DMS153 (cell line): Measurements from ENCODE around the gene CTCF.

Source experiments
- DNase-seq: peaks from one replicate; lab custom pipeline; 2025; lab: John Stamatoyannopoulos, UW

CTCF gene

DNA sequence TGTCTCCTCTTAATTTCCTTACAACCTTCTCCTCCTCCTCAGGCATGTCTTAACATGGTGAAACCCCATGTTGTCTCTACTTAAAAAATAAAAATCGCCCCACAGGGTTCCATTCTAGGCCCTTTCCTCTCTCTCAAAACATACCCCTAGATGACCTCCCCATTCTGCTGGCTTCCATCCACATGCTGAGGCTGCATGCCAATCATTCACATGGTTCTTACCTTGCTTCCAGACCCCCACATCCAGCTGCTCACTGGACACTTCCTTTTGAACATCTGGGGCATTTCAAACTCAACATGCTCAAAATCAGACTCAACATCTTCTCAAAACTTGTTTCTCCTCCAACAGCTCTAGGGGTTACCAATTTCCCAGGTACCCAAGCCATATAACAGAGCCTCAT lies 12.4 kb upstream of the CTCF start:
- DNase-seq = no peak

DNA sequence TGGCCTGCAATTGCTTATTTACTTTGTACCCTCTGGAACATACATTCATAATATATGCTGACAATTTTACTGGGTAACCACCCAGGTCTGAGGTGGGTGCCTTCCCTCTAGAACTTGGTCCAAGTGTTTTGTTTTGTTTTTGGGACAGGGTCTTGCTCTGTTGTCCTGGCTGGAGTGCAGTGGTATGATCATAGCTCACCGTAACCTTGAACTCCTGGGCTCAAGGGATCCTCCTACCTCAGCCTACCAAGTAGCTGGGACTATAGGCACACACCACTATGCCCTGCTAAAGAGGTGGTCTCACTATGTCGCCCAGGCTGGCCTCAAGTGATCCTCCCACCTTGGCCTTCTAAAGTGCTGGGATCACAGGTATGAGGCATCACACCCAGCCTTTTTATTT lies 11.2 kb upstream of the CTCF start:
- no peak for DNase-seq

DNA sequence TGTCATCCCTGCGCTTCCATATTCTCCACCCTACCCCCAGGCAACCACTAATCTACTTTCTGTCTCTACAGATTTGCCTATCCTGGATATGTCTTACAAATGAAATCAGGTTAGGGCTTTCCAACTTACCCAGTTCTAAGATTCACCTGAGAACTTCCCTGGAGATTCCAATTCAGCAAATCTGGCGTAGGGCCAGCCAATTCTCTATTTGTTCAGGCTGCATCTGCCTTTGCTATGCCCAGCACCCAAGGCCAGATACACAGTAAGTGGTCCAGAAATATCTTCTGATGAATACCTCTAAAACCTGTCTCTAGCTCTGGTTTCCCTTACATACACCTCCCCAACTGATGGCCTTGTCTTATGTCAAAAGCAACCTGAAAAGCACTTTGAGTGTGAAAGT lies 10.4 kb upstream of the CTCF start:
- DNase-seq = no peak

DNA sequence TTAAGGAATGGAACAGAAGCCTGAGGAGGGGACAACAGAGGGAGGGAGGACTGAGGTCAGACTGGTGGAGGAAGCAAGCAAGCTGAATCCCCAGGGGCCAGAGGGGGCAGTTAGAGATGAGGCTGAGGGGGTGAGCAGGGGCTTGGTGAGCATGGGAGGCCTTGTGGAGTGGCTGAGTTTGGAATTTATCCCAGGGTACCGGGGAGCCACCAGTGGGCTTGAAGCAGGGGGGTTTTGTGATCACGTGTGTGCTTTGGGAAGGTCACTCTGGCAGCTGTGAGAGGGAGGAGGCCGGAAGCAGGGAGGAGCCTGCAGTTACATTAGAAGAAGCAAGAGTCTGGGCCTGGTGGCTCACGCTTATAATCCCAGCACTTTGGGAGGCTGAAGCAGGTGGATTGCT lies 9.8 kb upstream of the CTCF start:
- DNase-seq = no peak

DNA sequence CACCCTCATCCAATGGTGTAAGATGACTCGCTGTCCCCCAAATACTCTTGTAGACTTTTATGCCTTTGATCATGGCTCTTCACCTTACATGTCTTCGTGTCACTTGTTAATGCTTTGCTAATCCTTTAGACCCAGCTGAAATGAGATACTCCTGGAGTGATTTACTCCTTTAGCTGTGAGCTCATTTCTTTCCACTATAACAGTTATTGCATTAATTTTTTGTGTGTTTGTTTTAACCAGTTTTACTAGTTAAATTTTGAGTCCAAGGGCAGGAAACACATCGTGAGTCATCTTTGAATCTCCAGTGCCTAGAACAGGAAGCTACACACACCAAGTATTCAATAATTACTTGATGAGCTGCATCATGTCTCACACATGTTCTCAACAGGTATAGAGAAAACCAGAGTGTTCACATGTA lies 6.5 kb upstream of the CTCF start:
- no peak for DNase-seq

DNA sequence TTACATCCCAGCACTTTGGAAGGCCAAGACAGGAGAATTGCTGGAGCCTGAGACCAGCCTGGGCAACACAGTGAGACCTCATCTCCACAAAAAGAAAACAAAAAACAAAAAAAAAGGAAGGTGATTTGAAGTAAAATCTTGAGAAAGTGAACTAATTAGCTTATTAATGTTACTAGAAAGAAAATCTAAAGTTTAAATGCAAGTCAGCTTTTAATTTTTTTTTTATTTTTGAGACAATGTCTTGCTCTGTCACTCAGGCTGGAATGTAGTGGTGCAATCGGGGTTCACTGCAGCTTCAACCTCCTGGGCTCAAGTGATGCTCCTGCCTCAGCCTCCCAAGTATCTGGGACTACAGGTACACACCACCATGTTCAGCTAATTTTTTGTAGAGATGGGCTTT lies 3.5 kb upstream of the CTCF start:
- no peak for DNase-seq

DNA sequence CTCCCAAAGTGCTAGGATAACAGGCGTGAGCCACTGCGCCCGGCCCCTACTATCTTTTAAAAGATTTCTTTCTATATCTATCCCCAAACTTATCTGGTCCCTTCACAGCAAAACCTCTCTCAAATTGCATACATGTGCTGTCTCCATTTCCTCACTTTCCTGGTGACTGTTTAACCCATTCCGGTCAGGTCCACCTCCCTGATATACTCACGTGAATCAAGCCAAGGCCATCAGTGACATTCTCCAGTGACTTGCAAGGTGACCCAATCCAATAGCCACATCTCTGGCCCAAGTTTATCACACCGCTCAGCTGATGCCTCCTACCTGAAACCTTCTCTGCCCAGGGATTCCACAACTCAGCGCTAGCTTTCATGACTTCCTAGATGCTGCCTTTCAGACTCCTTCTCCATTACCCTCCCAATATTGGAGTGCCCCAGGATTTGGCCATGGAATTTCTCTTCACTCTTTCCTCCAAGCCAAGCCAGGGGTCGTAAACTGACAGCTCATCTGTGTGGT lies 1.4 kb upstream of the CTCF start:
- DNase-seq = no peak

DNA sequence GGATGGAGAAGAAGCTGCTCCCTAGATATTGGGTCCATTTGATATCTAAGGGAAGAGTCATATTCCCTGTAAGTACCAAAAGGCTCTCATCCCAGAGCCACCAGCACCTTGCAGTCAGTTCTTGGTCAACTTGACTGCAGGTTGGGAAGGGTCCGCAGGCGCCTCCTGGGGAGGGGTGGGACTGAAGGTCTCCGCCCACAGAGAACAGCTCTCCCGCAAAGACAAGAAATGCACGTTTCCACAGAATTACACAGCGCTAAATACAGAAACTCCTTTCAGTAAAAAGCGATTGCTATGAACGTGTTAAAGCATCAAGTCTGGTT lies 864 bp upstream of the CTCF start:
- DNase-seq = no peak

DNA sequence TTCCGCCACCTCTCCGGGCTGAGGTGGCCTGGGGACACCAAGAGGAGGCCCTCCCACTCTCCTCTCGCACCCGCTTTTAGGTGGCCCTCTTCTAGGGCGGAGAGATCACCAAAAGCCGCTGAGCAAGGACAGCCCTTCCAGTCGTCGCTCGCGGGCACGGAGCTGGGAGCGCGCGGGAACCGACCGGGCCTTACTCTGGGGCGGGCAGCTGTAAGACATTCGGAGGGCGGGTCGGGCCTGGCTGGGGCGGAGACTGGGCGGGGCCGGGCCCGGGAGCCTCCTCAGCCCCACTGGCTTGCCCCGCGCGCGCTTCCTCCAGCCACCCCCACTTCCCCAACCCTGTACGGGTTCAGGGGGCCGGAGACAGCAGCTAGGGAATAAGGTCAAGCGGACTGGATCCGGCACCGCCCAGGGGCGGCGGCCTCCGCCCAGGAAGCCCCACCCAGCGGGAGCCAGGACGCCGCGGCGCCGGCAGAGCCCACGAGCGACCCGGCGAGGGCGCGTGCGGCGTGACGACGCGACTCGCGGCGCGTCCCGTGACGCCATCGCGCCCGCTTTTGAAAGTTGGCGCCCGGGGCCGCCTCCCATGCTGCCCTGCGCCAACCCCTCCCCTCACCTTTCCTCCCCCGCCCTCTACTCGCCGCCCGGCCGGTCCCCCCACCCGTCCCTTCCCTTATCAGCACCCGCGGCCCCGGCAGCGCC lies 351 bp upstream of the CTCF start:
- DNase-seq = peak; percentile 94

DNA sequence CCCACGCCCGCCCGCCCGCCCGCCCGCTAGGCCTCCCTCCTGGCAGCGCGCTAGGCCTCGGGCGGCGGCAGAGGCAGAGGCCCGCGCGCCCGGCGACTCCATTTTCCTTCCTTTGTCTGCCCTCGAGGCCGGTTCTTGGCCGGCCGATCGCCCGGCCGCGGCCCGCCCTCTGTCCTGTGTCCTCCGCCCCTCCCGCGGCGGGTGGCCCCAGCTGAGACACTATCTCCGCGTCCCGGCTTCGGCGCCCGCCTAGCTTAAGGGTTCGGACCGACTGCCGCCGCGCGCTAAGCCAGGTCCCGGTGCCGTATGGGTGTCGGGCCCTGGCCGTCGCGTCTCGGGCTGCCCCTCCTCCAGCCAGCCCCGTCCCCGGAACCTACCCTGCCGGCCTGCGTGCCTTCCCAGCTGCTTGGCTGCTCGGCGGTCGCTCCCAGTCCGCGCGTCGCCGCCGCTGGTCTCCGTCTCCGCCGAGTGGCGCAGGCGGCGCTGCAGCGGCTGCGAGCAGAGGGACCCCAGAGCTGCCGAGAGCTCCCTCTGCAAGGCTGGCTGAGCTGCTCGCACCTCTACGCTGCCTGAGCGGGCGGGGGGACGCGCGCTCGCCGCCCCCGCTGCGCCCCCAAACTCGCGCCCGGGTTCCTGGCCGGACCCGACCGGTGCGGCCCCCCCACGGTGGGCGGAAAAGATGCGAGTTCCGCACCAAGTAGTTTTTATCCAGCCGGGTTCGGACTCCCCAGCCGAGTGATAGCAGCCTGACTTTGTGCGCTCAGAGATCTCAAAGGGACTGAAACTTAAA lies 787 bp downstream of the CTCF start:
- DNase-seq = peak; percentile 43

DNA sequence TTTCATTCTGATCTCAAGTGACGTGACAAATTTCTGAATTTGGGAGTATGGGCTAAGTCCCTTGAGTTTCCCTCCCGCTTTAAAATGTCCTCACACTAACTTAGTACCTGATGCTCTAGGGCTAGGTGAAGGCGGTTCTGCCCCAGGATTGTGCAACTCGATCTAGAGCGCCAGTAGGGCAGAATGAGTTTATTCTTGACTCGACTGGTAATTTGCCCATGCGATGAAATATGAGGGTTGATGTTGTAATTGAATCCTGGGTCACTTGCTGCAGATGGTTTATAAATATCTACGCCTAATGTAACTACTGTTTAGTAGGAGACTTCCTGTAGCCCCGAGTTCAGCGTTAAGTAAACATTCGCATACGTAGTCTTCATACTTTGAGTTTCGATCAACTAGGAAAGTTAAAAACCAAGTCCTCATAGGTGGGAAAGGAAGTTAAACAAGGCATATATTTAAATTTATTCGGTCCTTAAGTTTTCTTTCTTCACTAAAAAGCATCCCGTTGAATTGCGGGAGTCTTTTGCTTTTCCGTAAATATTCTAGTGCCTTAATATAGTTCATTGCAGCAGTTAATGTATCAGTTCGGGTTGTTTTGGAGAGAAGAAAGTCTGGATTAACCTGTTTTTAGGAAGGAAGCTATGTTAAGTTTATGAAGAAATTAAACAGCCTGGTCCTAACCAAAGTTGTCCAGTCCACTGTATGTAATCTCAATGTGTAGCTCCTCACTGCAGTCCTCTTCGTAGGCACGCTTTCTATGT lies 1.6 kb downstream of the CTCF start:
- no peak for DNase-seq

DNA sequence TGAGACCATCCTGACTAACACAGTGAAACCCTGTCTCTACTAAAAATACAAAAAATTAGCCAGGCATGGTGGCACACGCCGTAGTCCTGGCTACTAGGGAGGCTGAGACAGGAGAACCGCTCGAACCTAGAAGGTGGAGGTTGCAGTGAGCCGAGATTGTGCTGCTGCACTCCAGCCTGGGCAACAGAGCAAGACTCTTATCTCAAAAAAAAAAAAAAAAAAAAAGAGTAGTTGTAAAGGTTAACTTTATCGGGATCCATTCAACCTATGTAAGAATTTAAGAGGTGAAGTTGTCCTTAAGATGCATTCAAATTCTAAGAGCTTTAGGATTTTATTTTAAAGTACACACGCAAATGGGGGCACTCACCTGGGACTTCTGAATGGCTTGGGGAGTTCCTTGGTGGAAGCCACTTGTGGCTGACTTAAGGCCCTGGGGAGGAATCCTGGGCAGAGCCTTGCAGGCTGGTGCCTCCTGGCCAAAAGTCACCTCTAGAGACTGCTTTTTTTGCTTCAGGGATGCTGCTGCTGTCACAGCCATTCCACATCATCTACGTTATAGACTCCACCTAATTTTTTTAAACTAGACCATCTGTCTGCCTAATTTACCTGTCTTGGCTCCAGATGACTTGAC lies 3.3 kb downstream of the CTCF start:
- no peak for DNase-seq

DNA sequence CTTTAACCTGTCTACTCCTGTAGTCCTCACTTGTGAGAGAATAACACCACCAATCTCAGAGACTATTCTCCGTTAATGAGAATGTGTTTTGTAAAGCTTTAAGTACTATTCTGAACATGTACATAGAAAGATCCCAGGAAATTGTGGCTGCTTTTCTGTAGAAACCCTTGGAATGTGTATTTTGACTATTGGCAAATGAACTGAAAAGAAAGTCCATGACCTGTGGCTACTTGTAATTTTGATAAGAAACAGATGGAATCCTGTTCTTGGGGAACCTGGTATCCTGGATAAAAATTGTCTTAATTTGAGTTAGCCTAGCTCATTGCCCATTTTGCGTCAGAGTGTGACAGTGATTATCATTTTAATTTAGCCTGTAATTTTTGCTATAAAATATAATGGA lies 9.1 kb downstream of the CTCF start:
- no peak for DNase-seq

DNA sequence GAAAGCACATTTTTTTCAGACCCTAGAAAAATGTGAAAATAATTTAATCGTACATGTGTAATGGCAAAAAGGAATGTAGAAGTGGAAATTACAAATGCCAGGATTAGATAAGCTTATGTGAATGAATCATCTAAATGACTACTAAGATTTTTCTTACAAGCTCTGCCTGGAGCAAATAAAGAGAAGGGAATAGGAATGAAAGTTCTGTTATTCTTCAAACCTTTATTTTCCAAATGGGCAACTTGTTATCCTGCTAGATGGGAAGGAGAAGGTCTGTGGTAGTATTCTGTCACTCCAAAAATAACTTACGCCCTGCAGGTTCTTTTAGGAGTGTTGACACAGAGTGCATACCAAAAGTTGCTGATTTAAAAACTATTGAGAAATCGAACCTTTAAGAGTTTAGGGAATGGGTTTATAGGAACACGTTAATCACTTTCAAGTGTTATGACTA lies 9.7 kb downstream of the CTCF start:
- no peak for DNase-seq

DNA sequence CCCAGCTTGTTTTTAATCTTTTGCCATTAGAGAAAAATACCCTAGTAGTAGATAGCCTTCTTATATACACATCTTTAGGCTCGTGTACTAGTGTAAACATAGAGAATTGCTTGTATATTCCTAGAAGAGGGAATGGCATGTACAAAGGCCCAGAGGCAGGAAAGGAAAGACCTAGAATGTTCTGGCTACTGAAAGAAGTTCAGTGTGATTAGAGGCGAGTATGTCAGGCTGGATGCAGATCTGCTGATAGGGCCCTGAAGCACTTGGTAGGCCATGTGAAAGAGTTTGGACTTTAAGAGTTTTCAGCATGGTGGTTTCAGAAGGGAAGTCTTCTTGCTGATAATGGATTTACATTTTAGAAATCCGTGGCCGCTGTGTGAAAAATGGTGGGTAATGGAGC lies 17.4 kb downstream of the CTCF start:
- DNase-seq = no peak

DNA sequence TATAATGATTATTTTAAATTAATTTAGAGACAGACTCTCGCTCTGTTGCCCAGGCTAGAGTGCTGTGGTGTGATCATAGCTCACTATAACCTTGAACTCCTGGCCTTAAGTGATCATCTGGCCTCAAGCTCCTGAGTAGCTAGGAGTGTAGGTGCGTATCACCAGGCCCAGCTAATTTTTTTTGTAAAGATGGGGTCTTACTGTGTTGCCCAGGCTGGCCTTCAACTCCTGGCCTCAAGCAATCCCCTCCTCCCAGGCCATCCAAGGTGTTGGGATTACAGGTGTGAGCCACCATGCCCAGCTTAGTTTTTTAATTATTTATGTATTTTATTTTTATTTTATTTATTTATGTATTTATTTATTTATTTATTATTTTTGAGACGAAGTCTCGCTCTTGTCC lies 17.9 kb downstream of the CTCF start:
- DNase-seq = no peak

DNA sequence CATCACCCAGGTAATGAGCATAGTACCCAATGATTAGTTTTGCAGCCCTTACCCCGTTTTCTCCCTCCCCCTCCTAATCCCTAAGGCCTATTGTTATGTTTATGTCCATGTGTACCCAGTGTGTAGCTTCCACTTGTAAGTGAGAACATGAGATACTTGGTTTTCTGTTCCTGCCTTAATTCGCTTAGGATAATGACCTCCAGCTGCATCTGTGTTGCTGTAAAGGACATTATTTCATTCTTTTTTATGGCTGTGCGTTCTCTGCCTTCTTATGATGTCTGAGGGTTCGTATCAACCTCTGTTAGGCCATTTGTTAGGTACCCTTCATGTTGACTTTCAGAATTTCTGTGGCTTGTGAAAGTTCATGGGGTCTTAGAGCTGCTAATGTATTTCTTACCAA lies 31.0 kb downstream of the CTCF start:
- DNase-seq = no peak

DNA sequence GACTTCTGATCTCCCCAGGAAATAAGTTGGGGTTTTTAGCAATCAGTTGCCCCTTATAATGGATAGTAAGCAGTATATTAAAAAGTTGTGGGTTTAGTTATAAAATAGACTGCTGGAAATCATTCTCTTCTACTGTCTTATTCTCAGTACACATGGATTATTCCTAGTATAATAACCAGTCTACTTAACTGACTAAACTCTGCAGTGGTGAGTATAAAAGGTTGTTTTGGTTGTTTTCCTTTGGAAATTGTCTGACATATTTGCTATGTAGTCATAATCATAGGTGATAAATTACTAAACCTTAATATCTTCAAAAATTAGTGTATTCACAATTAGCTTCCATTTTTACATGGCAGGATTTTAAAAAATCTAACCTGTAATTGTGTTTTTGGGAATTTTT lies 31.4 kb downstream of the CTCF start:
- DNase-seq = no peak

DNA sequence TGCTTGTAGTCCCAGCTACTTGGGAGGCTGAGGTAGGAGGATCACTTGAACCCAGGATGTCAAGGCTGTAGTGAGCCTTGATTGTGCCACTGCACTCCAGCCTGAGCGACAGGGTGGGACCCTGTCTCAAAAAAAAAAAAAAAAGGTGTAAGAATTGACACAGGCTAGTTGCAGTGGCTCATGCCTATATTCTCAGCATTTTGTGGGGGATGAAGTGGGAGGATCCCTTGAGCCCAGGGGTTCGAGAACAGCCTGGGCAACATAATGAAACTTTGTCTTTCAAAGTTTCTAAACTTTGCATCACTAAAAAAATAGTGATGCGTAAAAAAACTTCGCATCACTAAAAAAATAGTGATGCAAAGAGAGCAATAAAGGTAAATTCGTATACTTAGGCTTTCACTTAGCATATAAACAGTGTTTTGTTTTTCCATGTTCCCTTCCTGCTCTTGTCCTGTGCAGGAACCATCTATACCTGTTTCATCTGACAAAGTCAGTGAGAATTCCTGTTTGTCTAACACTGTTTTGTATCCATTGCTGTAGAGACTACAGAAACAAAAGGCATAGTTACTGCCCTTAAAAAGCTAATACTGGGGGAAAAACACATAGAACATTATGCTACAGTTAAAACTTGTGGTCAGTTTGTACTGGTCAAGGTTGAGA lies 32.1 kb downstream of the CTCF start:
- DNase-seq = no peak

DNA sequence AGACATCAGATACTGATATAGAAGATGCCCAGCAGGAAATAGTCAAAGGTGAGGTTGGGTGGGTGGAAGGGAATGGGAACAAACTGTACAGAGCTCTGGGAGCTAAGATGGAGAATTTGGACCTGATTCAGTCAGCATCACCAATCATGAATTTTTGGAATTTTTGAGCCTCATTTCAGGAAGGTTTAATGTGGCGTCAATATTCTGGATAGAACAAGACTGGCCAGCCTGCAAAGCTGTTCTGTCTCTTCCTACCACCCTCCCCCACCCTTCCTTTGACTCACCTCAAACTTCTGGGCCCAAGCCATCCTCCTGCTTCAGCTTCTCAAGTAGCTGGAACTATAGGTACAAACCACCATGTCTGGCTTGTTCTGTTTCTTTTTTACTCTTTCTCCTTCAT lies 32.6 kb downstream of the CTCF start:
- DNase-seq = no peak

DNA sequence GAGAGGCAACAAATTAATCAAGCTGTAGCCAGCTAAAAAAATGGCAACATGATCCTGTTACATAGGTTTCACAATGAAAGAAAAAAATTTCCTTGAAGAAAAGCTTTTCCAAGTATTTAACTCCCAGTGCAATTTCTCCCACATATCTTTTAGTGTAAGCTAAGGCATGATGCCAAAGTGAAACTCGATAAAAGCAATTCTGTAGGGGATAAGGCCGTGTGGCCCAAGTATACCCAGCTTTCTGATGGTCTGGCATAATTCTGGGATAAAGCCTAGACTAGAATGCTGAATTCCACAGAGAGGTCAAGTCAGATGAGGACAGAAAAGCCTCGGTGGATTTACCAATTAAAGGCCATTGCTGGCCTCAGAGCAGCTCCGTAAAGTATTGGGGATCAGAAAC lies 36.2 kb downstream of the CTCF start:
- DNase-seq = no peak

DNA sequence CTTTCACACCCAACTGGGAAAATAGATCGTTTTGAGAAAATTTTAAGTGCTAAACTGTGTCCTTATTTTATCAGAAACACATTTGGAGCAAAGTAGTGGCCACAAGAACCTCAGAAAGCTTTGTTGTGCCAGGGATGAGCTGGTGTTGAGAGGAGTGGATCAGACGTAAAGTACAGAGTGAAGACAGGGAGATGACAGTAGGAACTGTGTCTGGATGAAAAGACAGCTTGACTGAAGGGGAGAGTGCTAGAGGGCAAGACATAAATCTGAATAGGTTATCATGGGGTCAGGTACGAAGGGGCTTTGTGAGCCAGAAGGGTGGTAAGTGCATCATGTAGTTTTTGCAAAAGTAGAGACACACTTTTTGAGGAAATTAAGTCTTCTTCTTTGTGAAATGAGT lies 43.3 kb downstream of the CTCF start:
- DNase-seq = no peak
